NCI-H1694 treated with DMSO at 0.1 percent for 48 hours (cell line): ENCODE measurements around the gene SENP5.

ENCODE experiments used
- DNase-seq: peaks from one replicate; lab custom pipeline; 2025; lab: John Stamatoyannopoulos, UW

Gene SENP5

DNA sequence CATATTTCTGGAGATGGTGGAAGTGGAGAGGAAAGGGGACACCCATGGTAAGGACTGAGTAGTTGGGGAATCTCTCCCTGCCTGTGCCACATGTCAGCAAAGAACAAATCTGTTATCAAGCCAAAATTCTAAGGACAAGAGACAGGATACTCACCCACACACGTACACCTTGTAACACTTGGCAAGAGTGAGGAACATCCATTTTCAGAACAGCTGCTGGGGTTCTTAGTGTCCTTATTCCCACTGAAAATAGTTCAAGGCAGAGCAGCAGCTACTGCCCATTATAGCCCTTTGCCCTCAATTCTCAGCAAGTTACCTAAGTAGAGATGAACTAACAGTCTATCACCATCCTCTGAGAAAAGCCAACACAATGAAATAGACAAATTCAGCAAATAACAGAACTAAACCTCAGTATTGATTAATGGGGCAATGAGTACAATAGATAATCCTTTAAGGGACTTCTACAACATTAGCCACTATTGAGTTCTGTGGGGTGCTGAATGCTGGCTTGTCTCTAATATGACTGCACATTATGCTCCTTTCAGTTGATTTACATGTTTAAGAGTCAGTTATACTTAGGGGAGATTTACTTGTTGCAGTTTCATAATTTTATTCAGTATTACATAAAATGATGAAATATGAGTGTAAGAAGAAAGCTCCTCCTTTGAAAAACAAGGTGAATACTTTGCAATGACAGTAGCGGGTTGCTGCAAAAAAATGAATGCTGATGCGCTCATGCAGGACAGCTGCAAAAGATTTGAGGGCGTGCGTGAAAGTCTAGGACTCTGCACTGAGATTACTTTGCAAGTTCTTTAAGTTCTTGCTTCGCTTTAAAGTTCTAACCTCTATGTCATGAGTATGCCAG is 22.4 kb downstream of the SENP5 start:
- no peak for DNase-seq

GRCh38 chr3:196894557-196895295 is 27.0 kb downstream of the SENP5 start:
- DNase-seq: no peak

GRCh38 chr3:196896229-196896628 is 28.5 kb downstream of the SENP5 start:
- no peak for DNase-seq

DNA sequence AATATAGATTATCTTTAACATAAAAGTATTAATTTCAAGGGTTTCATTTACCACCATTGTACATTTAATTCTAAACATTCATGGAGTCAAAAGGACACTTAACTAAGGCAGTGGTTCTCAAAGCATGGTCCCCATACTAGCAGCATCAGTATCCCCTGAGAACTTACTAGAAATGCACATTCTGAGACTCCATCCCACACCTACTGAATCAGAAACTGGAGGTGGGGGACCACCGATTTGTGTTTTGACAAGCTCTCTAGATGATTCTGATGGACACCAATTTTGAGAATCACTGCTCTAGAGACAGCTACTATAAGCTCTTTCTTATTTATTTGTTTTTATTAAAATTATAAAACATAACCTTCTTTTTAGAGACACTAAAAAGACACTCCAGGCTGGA is 34.0 kb downstream of the SENP5 start:
- no peak for DNase-seq

- DNase-seq: no peak
Observed at GRCh38 chr3:196902296-196902695, 34.6 kb downstream of the SENP5 start.

GRCh38 chr3:196903740-196904139 is 36.0 kb downstream of the SENP5 start:
- no peak for DNase-seq

GRCh38 chr3:196914866-196915265 is 47.1 kb downstream of the SENP5 start:
- no peak for DNase-seq

DNA sequence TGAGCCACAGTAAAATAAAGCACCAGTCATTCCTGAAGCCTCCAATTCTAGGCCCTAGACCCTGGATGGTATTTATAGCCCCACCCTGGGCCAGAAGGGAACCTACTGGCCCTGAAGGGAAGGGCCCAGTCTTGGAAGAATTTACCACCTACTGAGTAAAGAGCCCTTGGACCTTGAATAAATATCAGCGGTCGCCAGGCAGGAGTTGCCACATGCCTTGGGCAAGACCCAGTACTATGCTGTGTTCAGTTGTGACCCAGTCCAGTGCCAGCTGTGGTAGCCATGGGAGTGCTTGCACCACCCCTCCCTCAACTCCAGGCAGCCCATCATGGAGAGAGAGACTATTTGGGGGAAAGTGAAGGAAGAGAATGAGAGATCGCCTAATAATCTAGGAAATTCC is 47.7 kb downstream of the SENP5 start:
- no peak for DNase-seq

- DNase-seq: no peak
Observed at GRCh38 chr3:196916221-196916620, 48.5 kb downstream of the SENP5 start.

- DNase-seq: no peak
Observed at GRCh38 chr3:196916995-196917394, 49.3 kb downstream of the SENP5 start.

GRCh38 chr3:196918968-196919367 is 51.2 kb downstream of the SENP5 start:
- no peak for DNase-seq

DNA sequence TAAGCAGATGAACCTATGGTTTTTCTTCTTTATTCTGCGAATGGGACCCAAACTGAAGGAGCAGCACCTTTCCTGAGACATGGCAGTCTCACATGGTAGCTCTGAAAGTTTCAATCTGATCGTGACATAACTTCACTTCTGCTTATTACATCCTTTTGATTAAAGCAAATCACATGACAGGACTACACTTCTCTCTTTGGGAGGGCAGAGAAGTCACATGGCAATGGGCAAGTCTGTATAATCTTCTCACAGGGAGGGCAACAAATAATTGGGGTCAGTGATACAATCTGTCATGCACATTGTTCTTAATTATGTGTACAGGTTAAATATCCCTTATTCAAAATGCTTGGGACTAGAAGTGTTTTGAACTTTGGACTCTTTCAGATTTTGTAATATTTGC is 53.0 kb downstream of the SENP5 start:
- DNase-seq: no peak

- no peak for DNase-seq
Observed at GRCh38 chr3:196927571-196928453, 60.1 kb downstream of the SENP5 start.

DNA sequence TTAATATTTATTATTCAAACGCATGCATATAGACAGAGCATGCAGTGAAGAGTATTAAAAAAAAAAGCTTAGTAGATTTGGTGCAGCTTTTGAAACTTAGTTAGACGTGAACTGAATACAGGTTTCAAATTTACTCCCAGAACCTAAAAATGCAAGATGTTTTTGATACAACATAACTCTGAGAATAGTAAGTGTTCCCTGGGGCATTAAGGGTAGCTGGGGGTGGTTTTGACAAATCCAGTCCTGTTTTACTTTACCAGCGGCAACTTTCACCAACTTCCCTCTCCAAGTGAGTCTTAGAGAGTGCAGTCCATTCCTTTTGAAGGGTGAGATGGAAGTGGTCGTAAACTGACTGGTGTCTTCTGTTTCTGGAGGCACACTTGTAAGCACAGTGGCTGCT is 63.4 kb downstream of the SENP5 start:
- no peak for DNase-seq

DNA sequence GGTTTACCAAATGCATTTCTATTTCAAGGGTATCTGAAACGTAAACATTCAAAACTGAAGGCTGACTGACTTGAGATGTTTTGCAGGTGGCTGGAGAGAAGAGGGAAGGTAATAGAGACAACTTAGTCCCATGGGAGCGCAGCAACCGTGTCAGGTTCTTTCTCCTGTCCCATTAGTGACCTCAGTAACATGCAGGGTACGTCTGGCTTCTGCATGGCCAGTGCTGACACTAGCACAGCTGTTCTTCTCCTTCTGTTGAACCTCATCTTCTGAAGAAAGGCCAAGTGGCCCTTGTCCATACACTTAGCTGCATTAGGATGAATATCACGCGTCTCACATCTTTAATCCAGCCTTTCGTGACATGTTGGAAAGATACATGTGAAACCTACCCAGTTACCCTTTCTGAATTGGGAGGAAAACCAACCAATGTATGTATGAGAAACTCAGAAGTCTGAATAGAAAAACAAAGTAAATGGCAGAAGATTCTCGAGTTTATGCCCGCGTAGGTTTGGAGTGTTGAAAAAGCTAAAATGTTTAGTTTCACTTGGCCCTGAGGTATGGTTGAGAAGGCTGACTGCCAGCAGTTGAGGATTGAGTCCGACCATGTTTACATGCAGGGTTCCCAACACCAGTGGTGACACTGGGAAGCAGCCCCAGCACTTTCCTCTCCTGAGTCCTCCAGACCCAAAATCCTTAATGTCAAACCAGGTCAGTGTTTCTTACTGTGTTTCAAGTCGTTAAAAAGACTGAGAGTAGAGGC is 64.3 kb downstream of the SENP5 start:
- DNase-seq: no peak

- no peak for DNase-seq
Observed at GRCh38 chr3:196932600-196932999, 64.9 kb downstream of the SENP5 start.

DNA sequence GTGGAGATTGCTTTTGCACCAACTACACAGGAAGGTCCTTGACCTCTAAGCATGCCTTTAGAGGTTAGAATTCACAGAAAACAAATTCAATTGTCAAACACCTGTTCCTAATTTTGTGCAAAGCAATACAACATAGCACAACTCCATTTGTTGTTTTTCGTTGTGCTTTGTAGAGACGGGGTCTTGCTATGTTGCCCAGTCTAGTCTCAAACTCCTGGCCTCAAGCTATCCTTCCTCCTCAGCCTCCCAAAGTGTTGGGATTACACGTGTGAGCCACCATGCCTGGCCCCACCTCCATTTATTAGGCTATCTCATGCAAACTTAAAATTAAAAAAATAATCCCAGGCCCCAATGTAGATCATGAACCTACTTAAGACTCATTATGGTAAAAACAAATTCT is 68.6 kb downstream of the SENP5 start:
- no peak for DNase-seq

DNA sequence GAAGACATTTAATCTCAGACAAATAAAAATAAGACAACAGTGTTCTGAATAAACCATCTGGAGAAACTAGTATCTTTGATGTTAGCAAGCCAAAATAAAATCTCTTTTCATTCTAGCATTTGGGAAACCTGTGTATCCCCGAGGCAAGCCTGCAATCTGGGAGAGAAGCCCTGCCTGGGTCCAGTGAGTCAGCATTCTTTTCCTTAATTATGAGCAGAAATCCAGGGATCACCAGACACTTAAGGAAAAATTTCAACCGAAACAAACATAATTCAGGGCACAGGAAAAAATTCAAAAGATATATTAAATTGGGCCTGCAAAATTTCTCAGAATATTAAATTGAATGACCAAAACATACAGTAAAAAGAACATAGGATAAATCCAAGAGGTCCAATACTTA is 70.4 kb downstream of the SENP5 start:
- no peak for DNase-seq

DNA sequence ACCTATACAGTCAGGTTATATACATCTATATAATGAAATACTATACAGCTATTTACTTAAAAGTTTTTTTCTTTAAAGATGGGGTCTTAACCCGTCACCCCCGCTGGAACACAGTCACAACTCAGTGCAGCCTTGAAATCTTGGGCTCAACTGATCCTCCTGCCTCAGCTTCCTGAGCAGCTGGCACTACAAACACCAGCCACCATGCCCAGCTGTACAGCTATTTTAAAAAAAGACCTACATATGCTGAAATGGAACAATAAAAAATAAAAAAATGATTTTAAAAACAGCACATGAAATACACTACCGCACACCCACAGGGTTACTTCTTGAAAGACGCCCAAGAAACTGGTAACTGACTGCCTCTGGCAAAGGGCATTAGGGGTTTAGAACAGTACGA is 70.9 kb downstream of the SENP5 start:
- peak; percentile 11 for DNase-seq

GRCh38 chr3:196941729-196942225 is 74.1 kb downstream of the SENP5 start:
- DNase-seq: no peak

DNA sequence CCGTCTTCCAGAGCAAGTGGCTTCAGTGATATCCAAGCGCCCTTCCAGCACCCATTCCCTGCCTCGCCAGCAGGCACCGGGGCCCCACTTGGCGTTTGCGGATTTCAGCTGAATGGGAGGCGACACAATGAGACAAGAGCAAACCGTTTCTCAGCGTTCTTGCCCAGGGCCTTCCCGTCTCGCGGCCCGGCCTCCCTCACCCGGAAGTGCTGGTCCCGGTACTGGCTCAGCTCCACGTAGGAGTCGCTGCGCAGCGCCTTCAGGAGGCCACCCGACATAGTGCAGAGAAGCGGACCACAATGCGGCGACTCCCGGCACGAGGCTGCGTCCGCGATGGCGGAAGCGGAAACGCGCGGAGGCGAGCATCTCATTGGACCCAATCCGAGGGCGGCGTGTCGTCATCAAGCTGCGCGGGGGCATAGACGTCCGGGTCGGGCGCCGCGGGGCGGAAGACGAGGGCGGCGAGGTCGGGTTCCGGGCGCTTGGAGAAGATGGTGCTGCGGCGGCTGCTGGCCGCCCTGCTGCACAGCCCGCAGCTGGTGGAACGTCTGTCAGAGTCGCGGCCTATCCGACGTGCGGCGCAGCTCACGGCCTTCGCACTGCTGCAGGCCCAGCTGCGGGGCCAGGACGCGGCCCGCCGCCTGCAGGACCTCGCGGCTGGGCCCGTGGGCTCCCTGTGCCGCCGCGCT is 74.7 kb downstream of the SENP5 start, which contains the start of gene NCBP2:
Gene NCBP2 (minus strand): TSS at position 303 of the 689 bp plus-strand sequence. CDS start 25 bp downstream, at position 278.
- peak; percentile 96 for DNase-seq
